Neural progenitor cell (in vitro differentiated cells): ENCODE measurements around the gene NCEH1.

Experiments used
- EZH2 ChIP-seq: fragments of 200-600 bp; sonication (generic); IDR thresholded peaks from 2 replicates; pipeline ENCODE4 v1.6.1; 2017; ENCODE audit warnings: antibody characterized with exemption, mild to moderate bottlenecking, moderate library complexity
- EZH2phosphoT487 ChIP-seq: fragments of 200-600 bp; sonication (generic); IDR thresholded peaks from 2 replicates; pipeline ENCODE4 v1.6.1; 2017; ENCODE audit warnings: antibody characterized with exemption
- TF ChIP-seq, protein P1 (sequence below): fragments of 200-600 bp; sonication (generic); IDR thresholded peaks from 2 replicates; pipeline ENCODE4 v1.5.1; 2017; ENCODE audit warnings: antibody characterized with exemption, mild to moderate bottlenecking

DNA sequence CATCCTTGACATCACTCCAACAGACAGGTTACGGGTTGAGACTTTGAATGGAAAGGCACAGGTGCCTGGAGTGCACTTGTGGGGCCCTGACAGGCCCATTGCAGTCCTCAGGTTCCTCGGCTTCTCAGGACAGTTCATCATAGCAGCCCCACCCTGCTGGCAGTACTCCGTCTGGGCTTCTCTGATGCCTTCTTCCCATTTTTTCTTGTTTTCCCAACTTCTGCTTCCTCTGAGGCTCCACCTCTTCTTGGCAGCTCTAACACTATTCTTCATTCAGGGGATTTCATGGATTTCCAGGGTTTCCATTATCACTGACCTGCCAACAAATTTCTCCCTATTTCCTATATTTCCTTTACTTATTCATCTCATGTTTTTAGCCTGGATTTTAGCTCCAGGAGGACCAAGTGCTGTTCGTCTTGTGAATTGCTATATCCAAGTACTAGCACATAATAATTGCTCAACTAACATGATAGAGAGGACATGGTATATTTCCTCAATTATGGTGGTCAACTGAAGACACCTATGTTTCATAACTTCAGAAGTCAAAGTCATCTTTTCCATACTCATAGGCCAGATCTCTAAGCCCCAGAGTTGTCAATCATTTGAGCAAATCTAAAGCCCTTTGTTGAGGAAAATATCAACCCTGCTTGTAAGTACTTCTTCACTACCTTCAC lies 16.2 kb downstream of the NCEH1 start:
- TF ChIP-seq, protein P1, sequence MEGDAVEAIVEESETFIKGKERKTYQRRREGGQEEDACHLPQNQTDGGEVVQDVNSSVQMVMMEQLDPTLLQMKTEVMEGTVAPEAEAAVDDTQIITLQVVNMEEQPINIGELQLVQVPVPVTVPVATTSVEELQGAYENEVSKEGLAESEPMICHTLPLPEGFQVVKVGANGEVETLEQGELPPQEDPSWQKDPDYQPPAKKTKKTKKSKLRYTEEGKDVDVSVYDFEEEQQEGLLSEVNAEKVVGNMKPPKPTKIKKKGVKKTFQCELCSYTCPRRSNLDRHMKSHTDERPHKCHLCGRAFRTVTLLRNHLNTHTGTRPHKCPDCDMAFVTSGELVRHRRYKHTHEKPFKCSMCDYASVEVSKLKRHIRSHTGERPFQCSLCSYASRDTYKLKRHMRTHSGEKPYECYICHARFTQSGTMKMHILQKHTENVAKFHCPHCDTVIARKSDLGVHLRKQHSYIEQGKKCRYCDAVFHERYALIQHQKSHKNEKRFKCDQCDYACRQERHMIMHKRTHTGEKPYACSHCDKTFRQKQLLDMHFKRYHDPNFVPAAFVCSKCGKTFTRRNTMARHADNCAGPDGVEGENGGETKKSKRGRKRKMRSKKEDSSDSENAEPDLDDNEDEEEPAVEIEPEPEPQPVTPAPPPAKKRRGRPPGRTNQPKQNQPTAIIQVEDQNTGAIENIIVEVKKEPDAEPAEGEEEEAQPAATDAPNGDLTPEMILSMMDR: no peak
- TF ChIP-seq EZH2: no peak
- no peak for TF ChIP-seq EZH2phosphoT487
